ENCODE data around the gene EVI5L. TPM values are rescaled to one million over a fixed set of nuclear protein-coding genes. Genes with fewer than 3 reads are reported as not detected.

The EVI5L gene
- total RNA-seq: 15.4 TPM

DNA sequence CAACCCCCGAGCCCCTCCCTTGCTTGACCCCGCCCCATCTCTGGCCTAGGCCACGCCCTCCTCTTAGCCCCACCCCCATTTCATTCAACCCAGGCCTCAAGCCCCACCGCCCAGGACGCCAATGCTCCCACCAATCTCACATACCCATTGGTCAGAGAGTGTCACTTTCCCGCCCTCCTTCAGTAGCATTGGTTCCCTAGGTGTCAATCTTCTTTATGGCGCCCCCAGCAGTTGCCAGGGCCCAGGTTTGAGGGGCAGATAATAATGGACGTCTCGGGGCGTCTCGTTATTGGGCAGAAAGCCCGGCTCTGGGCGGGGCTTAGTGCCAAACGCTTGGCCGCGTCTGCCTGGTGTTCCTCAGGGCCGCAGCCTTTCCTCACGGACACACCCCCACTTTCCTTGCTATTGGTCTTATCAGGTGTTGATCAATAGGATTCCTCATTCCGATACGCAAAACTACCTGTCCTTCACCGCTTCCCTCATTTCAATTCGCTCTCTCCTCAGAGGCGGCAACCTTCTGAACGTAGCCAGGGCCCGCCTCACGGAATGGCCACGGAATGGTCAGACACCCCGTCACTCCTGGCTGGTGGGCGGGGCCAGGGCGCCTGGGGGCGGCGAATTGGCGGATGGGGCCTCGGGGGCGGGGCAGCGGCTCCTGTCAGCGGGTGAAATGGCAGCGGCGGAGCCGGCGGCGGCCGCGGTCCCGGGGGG lies at the start of gene EVI5L:
EVI5L (plus strand) TSS at position 658 of the 711 bp plus-strand sequence. CDS start 16,325 bp downstream, outside the sequence.

DNA sequence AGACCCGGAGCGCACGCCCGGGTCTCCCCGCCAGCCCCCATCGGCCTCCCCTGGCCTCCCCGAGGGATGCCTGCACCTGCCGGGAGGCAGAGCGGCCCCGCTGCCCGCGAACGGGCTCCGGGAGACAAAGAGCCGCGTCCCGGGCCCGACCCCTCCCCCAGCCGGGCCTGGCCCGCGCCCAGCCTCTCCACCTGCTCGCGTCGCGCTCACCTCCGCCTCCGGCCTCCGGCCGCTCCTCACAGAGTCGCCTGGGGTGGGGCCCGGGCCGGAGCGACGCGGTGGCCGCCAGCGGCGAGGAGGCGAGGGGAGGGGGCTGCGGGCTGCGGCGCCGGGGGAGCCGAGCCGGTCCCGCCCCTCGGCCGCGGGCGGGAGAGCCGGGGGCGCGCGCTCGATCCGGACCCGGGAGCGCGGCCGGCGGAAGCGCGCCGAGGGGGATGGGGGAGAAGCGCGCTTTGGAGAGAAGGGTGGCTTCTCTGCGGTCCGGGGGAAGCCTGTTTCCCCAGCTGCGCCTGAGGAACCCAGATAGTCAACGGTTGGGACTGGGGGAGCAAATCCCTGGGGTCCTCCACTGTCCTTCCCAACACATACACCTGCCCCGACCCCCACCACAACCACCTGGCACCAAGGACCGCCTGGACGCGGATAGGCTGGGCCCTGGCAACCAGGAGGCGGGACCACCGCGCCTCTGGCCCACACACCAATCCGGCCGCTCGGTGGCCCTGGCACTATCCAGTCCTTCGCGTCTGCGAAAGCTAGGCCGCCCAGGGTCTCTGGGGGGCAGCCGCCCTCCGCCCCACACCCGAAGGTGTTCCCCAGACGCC lies 44.3 kb downstream of the EVI5L start, which contains the start of gene PRR36:
PRR36 (minus strand) TSS at position 315 of the 821 bp plus-strand sequence. CDS start 701 bp downstream, outside the sequence.

DNA sequence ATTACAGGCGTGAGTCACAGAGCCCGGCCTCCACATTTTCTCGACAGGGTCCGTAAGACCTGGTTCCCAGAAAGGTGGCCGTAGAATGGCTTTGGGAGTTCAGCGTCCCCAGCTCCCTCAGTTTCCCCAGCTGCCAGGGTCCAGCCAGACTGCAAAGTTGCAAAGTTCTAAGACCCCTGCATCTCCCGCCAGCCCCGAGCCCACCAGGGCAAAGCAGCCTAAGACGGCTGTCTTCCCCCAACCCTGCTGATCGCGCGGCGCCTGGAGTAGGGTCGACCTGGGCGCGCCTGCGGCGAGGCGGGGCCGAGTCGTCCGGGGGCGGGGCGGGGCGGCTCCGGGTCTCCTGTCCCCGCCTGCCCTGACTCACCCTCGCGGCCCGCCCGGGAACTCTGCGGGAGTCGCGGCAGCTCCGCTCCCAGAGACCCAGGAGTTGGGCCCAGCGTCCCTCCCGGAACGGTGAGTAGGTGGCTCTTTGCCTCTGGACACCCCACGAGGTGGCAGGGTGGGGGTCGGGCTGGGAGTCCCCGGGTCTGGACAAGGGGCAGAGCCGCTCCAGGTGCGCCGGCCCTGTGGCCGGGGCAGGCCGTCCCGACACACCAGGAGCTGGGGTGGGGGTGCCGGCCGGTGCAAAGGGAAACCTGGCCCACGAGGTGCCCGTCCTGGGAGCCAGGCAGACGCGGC lies 58.3 kb downstream of the EVI5L start, which contains the start of gene LRRC8E:
LRRC8E (plus strand) TSS at position 366 of the 681 bp plus-strand sequence. CDS start 7,094 bp downstream, outside the sequence.

DNA sequence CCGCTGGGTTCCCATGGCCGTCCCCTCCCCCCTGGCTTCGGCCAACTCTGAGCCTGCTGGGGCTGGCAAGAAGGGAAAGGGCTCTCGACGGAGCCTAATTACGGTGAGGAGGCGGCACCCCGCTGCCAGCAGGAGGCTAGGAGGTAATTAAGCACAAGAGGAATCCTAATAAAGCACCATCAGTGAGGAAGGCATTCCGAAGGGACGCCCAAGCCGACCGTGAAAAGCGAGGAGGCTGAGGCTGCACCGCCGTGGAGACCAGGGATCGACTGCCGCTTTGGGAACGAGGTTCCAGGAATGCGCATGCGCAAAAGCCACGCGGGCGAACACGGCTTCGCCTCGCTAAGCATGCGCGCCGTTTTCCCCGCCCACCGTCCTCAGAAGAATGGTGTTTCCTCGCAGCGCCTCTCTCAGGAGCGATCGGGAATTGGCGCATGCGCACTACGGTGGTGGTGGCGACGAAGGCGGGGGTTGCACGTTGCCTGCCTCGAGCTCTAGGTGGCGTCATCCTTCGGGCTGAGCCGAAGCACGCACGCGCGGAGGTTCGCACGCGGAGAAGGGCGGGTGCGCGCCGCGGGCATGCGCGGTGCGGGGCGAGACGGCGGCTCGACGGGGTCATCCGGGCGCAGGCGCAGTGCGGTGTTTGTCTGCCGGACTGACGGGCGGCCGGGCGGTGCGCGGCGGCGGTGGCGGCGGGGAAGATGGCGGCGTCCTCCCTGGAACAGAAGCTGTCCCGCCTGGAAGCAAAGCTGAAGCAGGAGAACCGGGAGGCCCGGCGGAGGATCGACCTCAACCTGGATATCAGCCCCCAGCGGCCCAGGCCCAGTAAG lies 73.4 kb downstream of the EVI5L start, which contains the start of gene MAP2K7:
MAP2K7 (plus strand) TSS at position 634 of the 830 bp plus-strand sequence; CDS start at position 702, 68 bp downstream.

Other genes starting within 250 kb of the EVI5L start
- 13.0 TPM for gene CAMSAP3, start 234.4 kb upstream of the EVI5L start, total RNA-seq
- gene XAB2, start 200.7 kb upstream of the EVI5L start, total RNA-seq: 61.0 TPM
- gene PET100, start 200.4 kb upstream of the EVI5L start, total RNA-seq: 22.0 TPM
- gene PCP2, start 196.5 kb upstream of the EVI5L start, total RNA-seq: not detected
- 55.6 TPM for gene STXBP2, start 193.1 kb upstream of the EVI5L start, total RNA-seq
- gene RETN, start 161.2 kb upstream of the EVI5L start, total RNA-seq: 6.5 TPM
- gene MCEMP1, start 153.1 kb upstream of the EVI5L start, total RNA-seq: 0.64 TPM
- gene TRAPPC5, start 149.4 kb upstream of the EVI5L start, total RNA-seq: 66.3 TPM
- 0.23 TPM for gene FCER2, start 128.1 kb upstream of the EVI5L start, total RNA-seq
- gene CLEC4G, start 98.1 kb upstream of the EVI5L start, total RNA-seq: 0.29 TPM
- gene CD209, start 82.7 kb upstream of the EVI5L start, total RNA-seq: 4.8 TPM
- gene CLEC4M, start 67.0 kb upstream of the EVI5L start, total RNA-seq: 2.7 TPM
- 1.9 TPM for gene PRR36, start 44.2 kb downstream of the EVI5L start, total RNA-seq
- gene LRRC8E, start 58.3 kb downstream of the EVI5L start, total RNA-seq: 2.7 TPM
- gene MAP2K7, start 73.7 kb downstream of the EVI5L start, total RNA-seq: 25.8 TPM
- gene TGFBR3L, start 84.6 kb downstream of the EVI5L start, total RNA-seq: not detected
- gene SNAPC2, start 90.1 kb downstream of the EVI5L start, total RNA-seq: 13.7 TPM
- 6.1 TPM for gene CTXN1, start 95.9 kb downstream of the EVI5L start, total RNA-seq
- gene TIMM44, start 113.4 kb downstream of the EVI5L start, total RNA-seq: 33.7 TPM
- 64.2 TPM for gene ELAVL1, start 175.4 kb downstream of the EVI5L start, total RNA-seq
- gene CCL25, start 222.5 kb downstream of the EVI5L start, total RNA-seq: not detected